Calu3 (cell line): Measurements from ENCODE around the gene FAF1. TPM values are rescaled to one million over a fixed set of nuclear protein-coding genes. Genes with fewer than 3 reads are reported as not detected.

ENCODE experiments used
- BruUV-seq: library from RNA; stranded (reverse); fragments of 400-500 nt; replicated peaks from 2 replicates; lab custom pipeline; 2021; lab: Mats Ljungman, UMichigan
- CTCF ChIA-PET: fragments of 300-600 bp; sonication (Branson Sonifier 250); formaldehyde crosslinking; loops from one replicate; lab custom pipeline; 2022; ENCODE audit warnings: antibody characterized with exemption; lab: Charles Lee
- DNase-seq: peaks from one replicate; pipeline ENCODE4 v3.0.0; 2022
- H3K27ac Mint-ChIP-seq: one replicate; pipeline ENCODE4 v1.8.0; 2022; ENCODE audit warnings: mixed read lengths; ENCODE audit not compliant: unreplicated experiment
- H3K27me3 Mint-ChIP-seq: one replicate; pipeline ENCODE4 v1.8.0; 2022; ENCODE audit warnings: mixed read lengths; ENCODE audit not compliant: unreplicated experiment
- H3K36me3 Mint-ChIP-seq: one replicate; pipeline ENCODE4 v1.8.0; 2022; ENCODE audit warnings: mild to moderate bottlenecking, moderate library complexity, mixed read lengths; ENCODE audit not compliant: insufficient read depth, unreplicated experiment
- H3K4me1 Mint-ChIP-seq: one replicate; pipeline ENCODE4 v1.8.0; 2022; ENCODE audit warnings: mild to moderate bottlenecking, low read depth, mixed read lengths; ENCODE audit not compliant: unreplicated experiment
- H3K4me3 Mint-ChIP-seq: one replicate; pipeline ENCODE4 v1.8.0; 2022; ENCODE audit warnings: mild to moderate bottlenecking, low read depth, moderate library complexity, mixed read lengths; ENCODE audit not compliant: unreplicated experiment
- H3K9me3 Mint-ChIP-seq: one replicate; pipeline ENCODE4 v1.8.0; 2022; ENCODE audit warnings: low read depth, mixed read lengths; ENCODE audit not compliant: unreplicated experiment
- intact Hi-C: fragments of 100-400 bp; cut with micrococcal nuclease; formaldehyde crosslinking; loops from one replicate; pipeline ENCODE4 v1.10.0; 2022; ENCODE audit not compliant: unreplicated experiment
- total RNA-seq: library from RNA; stranded (reverse); gene quantifications from 2 replicates; pipeline ENCODE4 v1.2.3, GENCODE V29; 2022
- TF ChIP-seq, protein P1 (sequence below): fragments of 200-600 bp; IDR thresholded peaks from one replicate; pipeline ENCODE4 v1.8.0; 2022; ENCODE audit warnings: antibody characterized with exemption; ENCODE audit not compliant: unreplicated experiment

The FAF1 gene
- total RNA-seq, 1 experiment from 2014 or later = 104 TPM

DNA sequence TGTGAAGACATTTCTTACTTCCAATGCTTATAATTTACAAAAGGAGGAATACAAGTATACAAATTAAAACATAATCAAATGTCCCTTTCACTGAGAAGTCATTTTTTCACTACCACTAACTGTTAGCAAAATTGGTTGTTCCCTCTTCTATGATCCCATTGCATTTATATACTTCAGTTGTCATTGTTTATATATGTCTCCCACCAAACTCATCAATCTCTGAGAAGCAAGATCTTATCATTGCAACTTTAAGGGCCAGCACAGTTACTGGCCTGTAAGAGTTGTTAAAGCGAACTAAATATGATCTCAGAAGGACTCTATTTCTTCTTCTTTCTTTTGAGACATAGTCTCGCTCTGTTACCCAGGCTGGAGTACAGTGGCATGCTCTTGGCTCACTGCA, 313.5 kb downstream of the FAF1 start:
- Mint-ChIP-seq H3K4me1 (no peaks in the 10 kb centered on the region), H3K27me3 (no peaks in the 10 kb centered on the region), H3K27ac (no peak overlapping the region), H3K4me3 (no peak overlapping the region), H3K36me3 (peaks cover 9% of the 10 kb centered on the region), H3K9me3 (no peaks in the 10 kb centered on the region)
- CTCF ChIA-PET = no interaction called here
- no peak for DNase-seq
- BruUV-seq = no TSS peak
- TF ChIP-seq, protein P1, sequence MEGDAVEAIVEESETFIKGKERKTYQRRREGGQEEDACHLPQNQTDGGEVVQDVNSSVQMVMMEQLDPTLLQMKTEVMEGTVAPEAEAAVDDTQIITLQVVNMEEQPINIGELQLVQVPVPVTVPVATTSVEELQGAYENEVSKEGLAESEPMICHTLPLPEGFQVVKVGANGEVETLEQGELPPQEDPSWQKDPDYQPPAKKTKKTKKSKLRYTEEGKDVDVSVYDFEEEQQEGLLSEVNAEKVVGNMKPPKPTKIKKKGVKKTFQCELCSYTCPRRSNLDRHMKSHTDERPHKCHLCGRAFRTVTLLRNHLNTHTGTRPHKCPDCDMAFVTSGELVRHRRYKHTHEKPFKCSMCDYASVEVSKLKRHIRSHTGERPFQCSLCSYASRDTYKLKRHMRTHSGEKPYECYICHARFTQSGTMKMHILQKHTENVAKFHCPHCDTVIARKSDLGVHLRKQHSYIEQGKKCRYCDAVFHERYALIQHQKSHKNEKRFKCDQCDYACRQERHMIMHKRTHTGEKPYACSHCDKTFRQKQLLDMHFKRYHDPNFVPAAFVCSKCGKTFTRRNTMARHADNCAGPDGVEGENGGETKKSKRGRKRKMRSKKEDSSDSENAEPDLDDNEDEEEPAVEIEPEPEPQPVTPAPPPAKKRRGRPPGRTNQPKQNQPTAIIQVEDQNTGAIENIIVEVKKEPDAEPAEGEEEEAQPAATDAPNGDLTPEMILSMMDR = no peak
- intact Hi-C loops = no loop called here

DNA sequence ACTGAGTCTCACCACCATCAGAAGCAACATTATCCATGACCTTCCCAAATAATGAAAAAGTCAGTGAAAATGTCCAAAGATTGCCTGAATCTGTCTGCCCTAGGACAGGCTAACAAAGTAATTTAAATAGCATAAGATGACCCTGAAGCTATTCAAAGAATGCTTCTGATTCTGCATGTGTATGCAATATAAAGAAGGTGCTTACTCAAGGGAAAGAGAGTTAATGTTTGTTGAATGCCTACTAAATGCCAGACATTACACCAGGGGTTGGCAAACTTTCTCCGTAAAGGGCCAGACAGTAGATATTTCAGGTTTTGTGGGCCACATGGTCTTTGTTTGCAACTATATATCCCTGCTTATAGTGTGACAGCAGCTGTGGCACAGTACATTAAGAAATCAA, 314.9 kb downstream of the FAF1 start:
- no TSS peak for BruUV-seq
- peaks cover 9% of the 10 kb centered on the region for H3K36me3 Mint-ChIP-seq
- no peaks in the 10 kb centered on the region for H3K9me3 Mint-ChIP-seq
- intact Hi-C loops = no loop called here
- CTCF ChIA-PET = no interaction called here
- no peak for DNase-seq
- no peaks in the 10 kb centered on the region for H3K27me3 Mint-ChIP-seq
- TF ChIP-seq, protein P1 = no peak
- H3K4me1 Mint-ChIP-seq = no peaks in the 10 kb centered on the region
- H3K4me3 Mint-ChIP-seq = no peak overlapping the region
- no peak overlapping the region for H3K27ac Mint-ChIP-seq

DNA sequence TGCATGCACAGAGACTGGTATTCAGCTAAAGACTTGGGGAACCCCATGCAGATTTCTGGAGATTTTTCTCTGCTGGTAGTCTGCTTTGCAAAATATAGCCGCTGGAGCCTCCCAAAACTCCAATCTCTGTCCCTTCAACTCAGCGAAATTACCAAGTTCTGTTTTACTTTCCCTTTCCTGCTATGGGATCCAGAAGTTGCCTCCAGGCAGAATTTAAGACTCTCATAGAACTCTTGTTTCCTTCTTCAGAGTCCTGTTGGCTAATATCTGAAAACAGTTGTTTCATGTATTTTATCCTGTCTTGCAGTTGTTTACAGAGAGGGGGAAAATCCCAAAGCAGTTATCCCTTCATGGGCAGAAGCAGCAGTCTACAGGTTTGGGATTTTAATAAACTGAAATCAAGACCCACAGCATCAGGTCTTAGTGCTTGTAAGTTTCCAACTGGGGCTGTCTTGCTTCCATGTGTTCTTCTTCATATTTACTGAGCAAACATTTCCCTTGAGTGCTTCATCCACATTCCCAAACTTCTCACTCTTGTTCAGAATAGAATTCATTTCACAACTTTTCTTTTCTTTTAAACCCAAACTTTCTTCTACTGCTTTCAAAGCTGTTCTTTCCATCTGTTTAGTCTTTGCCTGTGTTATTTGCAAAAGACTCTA, 315.5 kb downstream of the FAF1 start:
- no peak for DNase-seq
- TF ChIP-seq, protein P1 = no peak
- Mint-ChIP-seq H3K4me1 (no peaks in the 10 kb centered on the region), H3K9me3 (no peaks in the 10 kb centered on the region), H3K27me3 (no peaks in the 10 kb centered on the region), H3K27ac (no peak overlapping the region), H3K4me3 (no peak overlapping the region), H3K36me3 (peaks cover 5% of the 10 kb centered on the region)
- intact Hi-C loops = no loop called here
- CTCF ChIA-PET = no interaction called here
- no TSS peak for BruUV-seq

DNA sequence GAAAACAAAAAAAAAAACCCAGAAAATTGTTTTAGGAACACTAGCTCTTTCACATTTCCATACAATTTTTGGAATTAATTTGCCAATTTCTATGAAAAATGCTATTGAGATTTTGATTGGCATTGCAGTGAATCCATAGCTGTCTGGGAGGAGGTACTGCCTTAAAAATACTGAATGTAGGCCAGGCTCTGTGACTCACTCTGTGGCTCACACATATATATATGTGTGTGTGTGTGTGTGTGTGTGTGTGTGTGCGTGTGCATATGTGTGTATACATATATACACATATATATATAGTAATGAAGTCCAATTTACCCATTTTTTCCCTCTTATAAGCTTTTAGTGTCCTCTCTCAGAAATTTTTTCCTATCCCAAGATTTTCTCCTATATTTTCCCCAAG, 322.6 kb downstream of the FAF1 start:
- Mint-ChIP-seq H3K9me3 (no peaks in the 10 kb centered on the region), H3K36me3 (peaks cover 4% of the 10 kb centered on the region), H3K27ac (no peak overlapping the region), H3K27me3 (no peaks in the 10 kb centered on the region), H3K4me1 (peaks cover 14% of the 10 kb centered on the region), H3K4me3 (no peak overlapping the region)
- no peak for DNase-seq
- intact Hi-C loops = no loop called here
- no TSS peak for BruUV-seq
- CTCF ChIA-PET = interaction anchor here (0.7 to 1.0 kb wide), 2 partner anchors 17 to 67 kb away, joined by 3 read pairs; no protein-coding TSS in a partner anchor
- TF ChIP-seq, protein P1 = no peak
